ENCODE measurements around the gene DAPK1.

DNA sequence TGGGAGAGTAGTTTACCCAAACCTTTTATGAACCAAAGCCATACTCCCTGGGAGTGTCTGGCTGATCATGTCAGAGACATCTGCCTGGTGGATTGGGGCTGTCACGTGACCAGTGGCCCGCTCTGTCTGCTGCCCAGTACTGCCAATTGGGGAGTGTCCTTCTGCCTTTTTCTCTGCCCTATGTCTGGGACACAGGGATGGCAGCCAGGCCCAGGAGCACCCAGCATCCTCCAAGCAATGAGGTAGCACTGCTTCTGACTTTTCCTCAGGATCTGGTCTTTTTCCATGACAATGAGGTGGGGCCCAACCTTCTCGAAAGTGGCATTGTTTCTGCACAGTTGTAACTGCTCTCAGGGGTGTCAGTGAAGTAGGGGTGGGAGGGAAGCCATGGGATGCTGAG is 21.8 kb downstream of the DAPK1 start:
- TF ChIP-seq CTCF (IDR thresholded peaks at IDR 0.05) (no peak), POLR2A (IDR thresholded peaks at IDR 0.05) (no peak)
